HepG2 (cell line): Measurements from ENCODE around the gene RASSF7. TPM values are rescaled to one million over a fixed set of nuclear protein-coding genes. Genes with fewer than 3 reads are reported as not detected.

Experiments
- EHMT2 ChIP-seq: fragments of 200-600 bp; sonication (generic); IDR thresholded peaks from 2 replicates; pipeline ENCODE4 v1.7.0; 2017; ENCODE audit warnings: antibody characterized with exemption, low read depth, low read length, borderline replicate concordance
- HBP1 ChIP-seq: IDR thresholded peaks from 2 replicates; pipeline ENCODE4 v1.6.1; 2016; ENCODE audit warnings: low read depth, control low read depth
- HCFC1 ChIP-seq: fragments of 150-350 bp; IDR thresholded peaks from 2 replicates; pipeline ENCODE4 v1.6.1; 2014; ENCODE audit warnings: low read depth, low read length
- HHEX ChIP-seq: IDR thresholded peaks from 2 replicates; pipeline ENCODE4 v1.6.1; 2016; ENCODE audit warnings: control low read depth
- NFATC3 ChIP-seq: sonication (generic); formaldehyde crosslinking; IDR thresholded peaks from 2 replicates; pipeline ENCODE4 v1.5.1; 2020; ENCODE audit warnings: mild to moderate bottlenecking, missing genetic modification reagents
- SIN3A ChIP-seq: IDR thresholded peaks from 2 replicates; pipeline ENCODE4 v1.6.1; 2011; ENCODE audit warnings: low read depth, mild to moderate bottlenecking, control low read depth, low read length, borderline replicate concordance
- SNAPC2 ChIP-seq: sonication (generic); formaldehyde crosslinking; IDR thresholded peaks from 2 replicates; pipeline ENCODE4 v1.8.1; 2022; ENCODE audit warnings: mild to moderate bottlenecking, missing genetic modification reagents
- SOX5 ChIP-seq: IDR thresholded peaks from 2 replicates; pipeline ENCODE4 v1.6.1; 2016; ENCODE audit warnings: borderline replicate concordance
- YY1 ChIP-seq: IDR thresholded peaks from 2 replicates; pipeline ENCODE4 v1.6.1; 2011; ENCODE audit warnings: low read length, low read depth, moderate library complexity, mild to moderate bottlenecking; ENCODE audit not compliant: insufficient read depth, insufficient replicate concordance
- ZEB1 ChIP-seq: IDR thresholded peaks from 2 replicates; pipeline ENCODE4 v1.6.1; 2012; ENCODE audit warnings: mild to moderate bottlenecking, low read depth, inconsistent platforms; ENCODE audit not compliant: insufficient replicate concordance
- ZNF224 ChIP-seq: sonication (generic); formaldehyde crosslinking; IDR thresholded peaks from 2 replicates; pipeline ENCODE4 v1.5.0; 2020; ENCODE audit warnings: mild to moderate bottlenecking, missing genetic modification reagents
- ZNF256 ChIP-seq: sonication (generic); formaldehyde crosslinking; conservative IDR thresholded peaks from 2 replicates; pipeline ENCODE4 v1.4.0; 2020; ENCODE audit warnings: missing genetic modification reagents
- ZNF549 ChIP-seq: sonication (generic); formaldehyde crosslinking; IDR thresholded peaks from 2 replicates; pipeline ENCODE4 v1.5.0; 2020; ENCODE audit warnings: missing genetic modification reagents
- ZNF572 ChIP-seq: sonication (generic); formaldehyde crosslinking; IDR thresholded peaks from 2 replicates; pipeline ENCODE4 v1.5.1; 2020; ENCODE audit warnings: mild to moderate bottlenecking, missing genetic modification reagents
- ZNF607 ChIP-seq: sonication (generic); formaldehyde crosslinking; IDR thresholded peaks from 2 replicates; pipeline ENCODE4 v1.5.1; 2020; ENCODE audit warnings: missing genetic modification reagents, mild to moderate bottlenecking, borderline replicate concordance
- ZNF619 ChIP-seq: sonication (generic); formaldehyde crosslinking; IDR thresholded peaks from 2 replicates; pipeline ENCODE4 v1.4.0; 2020; ENCODE audit warnings: mild to moderate bottlenecking, missing genetic modification reagents
- ZNF670 ChIP-seq: sonication (generic); formaldehyde crosslinking; IDR thresholded peaks from 2 replicates; pipeline ENCODE4 v1.8.0; 2022; ENCODE audit warnings: mild to moderate bottlenecking, missing genetic modification reagents, borderline replicate concordance
- polyA plus RNA-seq, 8 experiments: library from polyadenylated mRNA; depleted of rRNA in 3 of 8; stranded (reverse) in 7 of 8; unstranded in 1 of 8; fragments of >200 nt; fragmentation: Illumina TruSeq in 4 of 8; extraction: Trizol in 4 of 8; gene quantifications; 2 replicates each; pipeline versions ENCODE4 v1.2.1 to v1.2.3, GENCODE V29; 2011 to 2016; ENCODE audit warnings: low read depth in 4 of 8, missing spikeins in 1 of 8, mixed read lengths in 1 of 8; ENCODE audit not compliant: insufficient read depth in 1 of 8
- total RNA-seq, 5 experiments: library from RNA; depleted of rRNA; stranded (reverse); fragments of >200 nt; fragmentation: Illumina TruSeq; extraction: Trizol; gene quantifications; 2 replicates each; pipeline ENCODE4 v1.2.3, GENCODE V29; 2016; ENCODE audit warnings: low read depth in 1 of 5
- TF ChIP-seq, protein P1 (sequence below): sonication (generic); formaldehyde crosslinking; IDR thresholded peaks from 2 replicates; pipeline ENCODE4 v1.4.0; 2020; ENCODE audit warnings: missing genetic modification reagents
- TF ChIP-seq, protein P2 (sequence below): IDR thresholded peaks from 2 replicates; pipeline ENCODE4 v1.6.1; 2016; ENCODE audit warnings: missing compliant biosample characterization, missing genetic modification reagents, borderline replicate concordance
- TF ChIP-seq, protein P3 (sequence below): sonication (generic); formaldehyde crosslinking; IDR thresholded peaks from 2 replicates; pipeline ENCODE4 v1.5.0; 2020; ENCODE audit warnings: missing genetic modification reagents
- TF ChIP-seq, protein P4 (sequence below): IDR thresholded peaks from 2 replicates; pipeline ENCODE4 v1.4.0; 2020; ENCODE audit warnings: mild to moderate bottlenecking, missing genetic modification reagents

Gene RASSF7
- total and polyA plus RNA-seq, 2 of the 13 experiments (the other 11 are each of a cell fraction or from before 2014, with no cell fraction given) = 20.2 to 28.6 TPM

DNA sequence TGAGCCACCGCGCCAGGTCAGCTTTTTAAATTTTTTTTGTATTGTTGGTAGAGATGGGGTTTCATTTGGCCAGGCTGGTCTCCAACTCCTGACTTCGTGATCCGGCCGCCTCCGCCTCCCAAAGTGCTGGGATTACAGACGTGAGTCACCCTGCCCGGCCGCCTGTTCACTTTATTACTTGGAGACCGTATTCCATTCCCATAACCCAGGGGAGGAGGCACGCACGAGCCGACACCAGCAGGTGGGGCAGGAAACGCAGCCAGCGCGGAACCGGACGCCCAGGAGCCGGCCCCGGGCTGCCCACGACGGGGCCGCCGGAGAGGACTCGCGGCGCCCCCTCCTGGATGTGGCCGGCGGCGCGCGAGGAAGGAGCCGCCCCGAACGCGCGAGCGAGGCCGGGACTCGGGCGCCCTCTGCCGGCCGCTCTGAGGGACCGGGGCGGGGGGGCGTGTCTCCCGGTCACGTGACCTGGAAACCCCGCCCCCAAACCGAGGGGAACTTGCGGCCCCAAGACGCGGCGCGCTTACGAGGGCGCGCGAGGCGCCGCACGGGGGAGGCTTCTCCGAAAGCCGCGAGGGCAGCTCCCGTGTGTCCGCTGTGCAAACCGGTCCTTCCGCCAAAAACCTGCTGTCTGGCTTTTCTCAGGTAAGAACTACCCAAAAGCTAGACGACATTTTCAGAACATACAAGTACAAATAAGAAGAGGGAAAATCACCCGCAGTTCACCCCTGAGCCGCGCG is 42.1 kb upstream of the RASSF7 start (continued):
- TF ChIP-seq, protein P1, sequence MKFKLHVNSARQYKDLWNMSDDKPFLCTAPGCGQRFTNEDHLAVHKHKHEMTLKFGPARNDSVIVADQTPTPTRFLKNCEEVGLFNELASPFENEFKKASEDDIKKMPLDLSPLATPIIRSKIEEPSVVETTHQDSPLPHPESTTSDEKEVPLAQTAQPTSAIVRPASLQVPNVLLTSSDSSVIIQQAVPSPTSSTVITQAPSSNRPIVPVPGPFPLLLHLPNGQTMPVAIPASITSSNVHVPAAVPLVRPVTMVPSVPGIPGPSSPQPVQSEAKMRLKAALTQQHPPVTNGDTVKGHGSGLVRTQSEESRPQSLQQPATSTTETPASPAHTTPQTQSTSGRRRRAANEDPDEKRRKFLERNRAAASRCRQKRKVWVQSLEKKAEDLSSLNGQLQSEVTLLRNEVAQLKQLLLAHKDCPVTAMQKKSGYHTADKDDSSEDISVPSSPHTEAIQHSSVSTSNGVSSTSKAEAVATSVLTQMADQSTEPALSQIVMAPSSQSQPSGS (CRISPR knock-in tag) = peak; percentile 52; the same call in 1 of the 2 replicates
- no peak for TF ChIP-seq HCFC1
- peak; percentile 79 for TF ChIP-seq YY1
- no peak for TF ChIP-seq SIN3A
- no peak for TF ChIP-seq HHEX (CRISPR knock-in tag)
- no peak for TF ChIP-seq ZNF256 (CRISPR knock-in tag)
- TF ChIP-seq, protein P2, sequence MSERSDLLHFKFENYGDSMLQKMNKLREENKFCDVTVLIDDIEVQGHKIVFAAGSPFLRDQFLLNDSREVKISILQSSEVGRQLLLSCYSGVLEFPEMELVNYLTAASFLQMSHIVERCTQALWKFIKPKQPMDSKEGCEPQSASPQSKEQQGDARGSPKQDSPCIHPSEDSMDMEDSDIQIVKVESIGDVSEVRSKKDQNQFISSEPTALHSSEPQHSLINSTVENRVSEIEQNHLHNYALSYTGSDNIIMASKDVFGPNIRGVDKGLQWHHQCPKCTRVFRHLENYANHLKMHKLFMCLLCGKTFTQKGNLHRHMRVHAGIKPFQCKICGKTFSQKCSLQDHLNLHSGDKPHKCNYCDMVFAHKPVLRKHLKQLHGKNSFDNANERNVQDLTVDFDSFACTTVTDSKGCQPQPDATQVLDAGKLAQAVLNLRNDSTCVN (CRISPR knock-in tag) = no peak
- no peak for TF ChIP-seq NFATC3 (CRISPR knock-in tag)
- TF ChIP-seq, protein P3, sequence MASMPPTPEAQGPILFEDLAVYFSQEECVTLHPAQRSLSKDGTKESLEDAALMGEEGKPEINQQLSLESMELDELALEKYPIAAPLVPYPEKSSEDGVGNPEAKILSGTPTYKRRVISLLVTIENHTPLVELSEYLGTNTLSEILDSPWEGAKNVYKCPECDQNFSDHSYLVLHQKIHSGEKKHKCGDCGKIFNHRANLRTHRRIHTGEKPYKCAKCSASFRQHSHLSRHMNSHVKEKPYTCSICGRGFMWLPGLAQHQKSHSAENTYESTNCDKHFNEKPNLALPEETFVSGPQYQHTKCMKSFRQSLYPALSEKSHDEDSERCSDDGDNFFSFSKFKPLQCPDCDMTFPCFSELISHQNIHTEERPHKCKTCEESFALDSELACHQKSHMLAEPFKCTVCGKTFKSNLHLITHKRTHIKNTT (CRISPR knock-in tag) = no peak
- TF ChIP-seq SOX5 = peak; percentile 54; the same call in 1 of the 2 replicates
- TF ChIP-seq ZEB1 = no peak
- no peak for TF ChIP-seq ZNF549 (CRISPR knock-in tag)
- TF ChIP-seq ZNF619 = no peak
- TF ChIP-seq EHMT2 = no peak
- TF ChIP-seq ZNF670 (CRISPR knock-in tag) = 0 out of 2 replicates have a peak, but pooled peaks have one; percentile 53
- no peak for TF ChIP-seq HBP1 (CRISPR knock-in tag)
- TF ChIP-seq ZNF224 (CRISPR knock-in tag) = no peak
- TF ChIP-seq, protein P4, sequence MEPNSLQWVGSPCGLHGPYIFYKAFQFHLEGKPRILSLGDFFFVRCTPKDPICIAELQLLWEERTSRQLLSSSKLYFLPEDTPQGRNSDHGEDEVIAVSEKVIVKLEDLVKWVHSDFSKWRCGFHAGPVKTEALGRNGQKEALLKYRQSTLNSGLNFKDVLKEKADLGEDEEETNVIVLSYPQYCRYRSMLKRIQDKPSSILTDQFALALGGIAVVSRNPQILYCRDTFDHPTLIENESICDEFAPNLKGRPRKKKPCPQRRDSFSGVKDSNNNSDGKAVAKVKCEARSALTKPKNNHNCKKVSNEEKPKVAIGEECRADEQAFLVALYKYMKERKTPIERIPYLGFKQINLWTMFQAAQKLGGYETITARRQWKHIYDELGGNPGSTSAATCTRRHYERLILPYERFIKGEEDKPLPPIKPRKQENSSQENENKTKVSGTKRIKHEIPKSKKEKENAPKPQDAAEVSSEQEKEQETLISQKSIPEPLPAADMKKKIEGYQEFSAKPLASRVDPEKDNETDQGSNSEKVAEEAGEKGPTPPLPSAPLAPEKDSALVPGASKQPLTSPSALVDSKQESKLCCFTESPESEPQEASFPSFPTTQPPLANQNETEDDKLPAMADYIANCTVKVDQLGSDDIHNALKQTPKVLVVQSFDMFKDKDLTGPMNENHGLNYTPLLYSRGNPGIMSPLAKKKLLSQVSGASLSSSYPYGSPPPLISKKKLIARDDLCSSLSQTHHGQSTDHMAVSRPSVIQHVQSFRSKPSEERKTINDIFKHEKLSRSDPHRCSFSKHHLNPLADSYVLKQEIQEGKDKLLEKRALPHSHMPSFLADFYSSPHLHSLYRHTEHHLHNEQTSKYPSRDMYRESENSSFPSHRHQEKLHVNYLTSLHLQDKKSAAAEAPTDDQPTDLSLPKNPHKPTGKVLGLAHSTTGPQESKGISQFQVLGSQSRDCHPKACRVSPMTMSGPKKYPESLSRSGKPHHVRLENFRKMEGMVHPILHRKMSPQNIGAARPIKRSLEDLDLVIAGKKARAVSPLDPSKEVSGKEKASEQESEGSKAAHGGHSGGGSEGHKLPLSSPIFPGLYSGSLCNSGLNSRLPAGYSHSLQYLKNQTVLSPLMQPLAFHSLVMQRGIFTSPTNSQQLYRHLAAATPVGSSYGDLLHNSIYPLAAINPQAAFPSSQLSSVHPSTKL (CRISPR knock-in tag) = peak; percentile 51; the same call in 1 of the 2 replicates
- peak; percentile 33; the same call in 1 of the 2 replicates for TF ChIP-seq SNAPC2
- TF ChIP-seq ZNF607 (CRISPR knock-in tag) = no peak; the same call in 1 of the 2 replicates
- no peak for TF ChIP-seq ZNF572 (CRISPR knock-in tag)
